Breast epithelium (tissue), 4 donors: Measurements from ENCODE around the gene TECPR1. TPM values are rescaled to one million over a fixed set of nuclear protein-coding genes. Genes with fewer than 3 reads are reported as not detected.

Experiments used
- DNase-seq, 2 donors: peaks; one replicate each; pipeline ENCODE4 v3.0.0-alpha.2; 2019; ENCODE audit warnings: low spot score in 2 of 2
- H3K27ac ChIP-seq, 2 donors: fragments of 200-600 bp; sonication (generic) in 1 of 2; one replicate each; pipeline ENCODE4 v1.5.1; 2016 to 2019; ENCODE audit warnings: mild to moderate bottlenecking in 1 of 2
- H3K27me3 ChIP-seq, 2 donors: fragments of 200-600 bp; sonication (generic) in 1 of 2; one replicate each; pipeline versions ENCODE4 v1.5.1 to v1.6.0; 2017 to 2019; ENCODE audit warnings: control low read depth in 1 of 2, mild to moderate bottlenecking in 1 of 2
- H3K36me3 ChIP-seq: fragments of 200-600 bp; one replicate; pipeline ENCODE4 v1.5.1; 2019
- H3K4me1 ChIP-seq, 2 donors: fragments of 200-600 bp; sonication (generic); one replicate each; pipeline ENCODE4 v1.5.1; 2016 to 2019; ENCODE audit warnings: control low read depth in 1 of 2
- H3K4me3 ChIP-seq, 3 donors: fragments of 200-600 bp; sonication (generic); 1 replicate in 2 of 3; 2 replicates in 1 of 3; pipeline ENCODE4 v1.5.1; 2016 to 2019; ENCODE audit warnings: mild to moderate bottlenecking in 3 of 3, moderate library complexity in 2 of 3
- H3K9me3 ChIP-seq, 2 donors: fragments of 200-600 bp; sonication (generic) in 1 of 2; one replicate each; pipeline ENCODE4 v1.5.1; 2016 to 2019; ENCODE audit warnings: control low read depth in 1 of 2
- POLR2A ChIP-seq: fragments of 450-650 bp; IDR thresholded peaks from one replicate; pipeline ENCODE4 v1.6.1; 2016; ENCODE audit warnings: antibody characterized with exemption, mild to moderate bottlenecking, moderate library complexity
- POLR2AphosphoS5 ChIP-seq, 3 donors: sonication (generic); formaldehyde crosslinking; IDR thresholded peaks; one replicate each; pipeline ENCODE4 v1.6.1; 2017; ENCODE audit warnings: antibody characterized with exemption in 3 of 3
- intact Hi-C: fragments of 100-400 bp; cut with DNase I; formaldehyde crosslinking; loops from one replicate; pipeline ENCODE4 v1.15.1; 2023; ENCODE audit warnings: low total_unique reads
- total RNA-seq, 3 donors: library from RNA; depleted of rRNA; stranded (reverse); fragments of >200 nt; gene quantifications; one replicate each; pipeline ENCODE4 v1.1.0, GENCODE V29; 2016
- TF ChIP-seq, protein P1 (sequence below), 3 donors: fragments of 450-650 bp; IDR thresholded peaks; one replicate each; pipeline ENCODE4 v1.5.1; 2016 to 2017; ENCODE audit warnings: antibody characterized with exemption in 3 of 3, mild to moderate bottlenecking in 3 of 3, moderate library complexity in 3 of 3

The TECPR1 gene
- total RNA-seq, 3 donors from 2014 or later, result 14.7 to 29.7 (median 28.8) TPM

DNA sequence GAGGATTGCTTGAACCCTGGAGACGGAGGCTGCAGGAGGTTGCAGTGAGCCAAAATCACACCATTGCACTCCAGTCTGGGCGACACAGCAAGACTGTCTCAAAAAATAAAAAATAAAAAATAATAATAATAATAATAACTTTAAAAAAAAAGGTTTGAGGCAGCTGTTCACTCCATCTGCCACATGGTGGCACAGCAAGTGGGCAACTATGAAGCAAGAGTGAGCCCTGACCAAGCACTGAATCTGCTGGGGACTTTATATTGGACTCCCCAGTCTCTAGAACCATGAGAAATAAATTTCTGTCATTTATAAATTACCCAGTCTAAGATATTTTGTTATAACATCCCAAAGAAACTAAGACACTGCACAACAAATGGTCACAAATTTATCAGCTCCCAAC, 14.8 kb upstream of the TECPR1 start:
- Histone ChIP-seq H3K9me3 (no peaks in the 10 kb centered on the region), H3K27ac (no peak overlapping the region), H3K4me3 (no peak overlapping the region), H3K36me3 (no peaks in the 10 kb centered on the region), H3K4me1 (no peaks in the 10 kb centered on the region), H3K27me3 (no peaks in the 10 kb centered on the region)
- intact Hi-C loops, result no loop called here
- no peak for DNase-seq
- TF ChIP-seq POLR2A (no peak), POLR2AphosphoS5 (IDR thresholded peaks at IDR 0.05) (no peak)
- TF ChIP-seq, protein P1, sequence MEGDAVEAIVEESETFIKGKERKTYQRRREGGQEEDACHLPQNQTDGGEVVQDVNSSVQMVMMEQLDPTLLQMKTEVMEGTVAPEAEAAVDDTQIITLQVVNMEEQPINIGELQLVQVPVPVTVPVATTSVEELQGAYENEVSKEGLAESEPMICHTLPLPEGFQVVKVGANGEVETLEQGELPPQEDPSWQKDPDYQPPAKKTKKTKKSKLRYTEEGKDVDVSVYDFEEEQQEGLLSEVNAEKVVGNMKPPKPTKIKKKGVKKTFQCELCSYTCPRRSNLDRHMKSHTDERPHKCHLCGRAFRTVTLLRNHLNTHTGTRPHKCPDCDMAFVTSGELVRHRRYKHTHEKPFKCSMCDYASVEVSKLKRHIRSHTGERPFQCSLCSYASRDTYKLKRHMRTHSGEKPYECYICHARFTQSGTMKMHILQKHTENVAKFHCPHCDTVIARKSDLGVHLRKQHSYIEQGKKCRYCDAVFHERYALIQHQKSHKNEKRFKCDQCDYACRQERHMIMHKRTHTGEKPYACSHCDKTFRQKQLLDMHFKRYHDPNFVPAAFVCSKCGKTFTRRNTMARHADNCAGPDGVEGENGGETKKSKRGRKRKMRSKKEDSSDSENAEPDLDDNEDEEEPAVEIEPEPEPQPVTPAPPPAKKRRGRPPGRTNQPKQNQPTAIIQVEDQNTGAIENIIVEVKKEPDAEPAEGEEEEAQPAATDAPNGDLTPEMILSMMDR (IDR thresholded peaks at IDR 0.05), result peak in 1 of 3 donors; percentile 12

DNA sequence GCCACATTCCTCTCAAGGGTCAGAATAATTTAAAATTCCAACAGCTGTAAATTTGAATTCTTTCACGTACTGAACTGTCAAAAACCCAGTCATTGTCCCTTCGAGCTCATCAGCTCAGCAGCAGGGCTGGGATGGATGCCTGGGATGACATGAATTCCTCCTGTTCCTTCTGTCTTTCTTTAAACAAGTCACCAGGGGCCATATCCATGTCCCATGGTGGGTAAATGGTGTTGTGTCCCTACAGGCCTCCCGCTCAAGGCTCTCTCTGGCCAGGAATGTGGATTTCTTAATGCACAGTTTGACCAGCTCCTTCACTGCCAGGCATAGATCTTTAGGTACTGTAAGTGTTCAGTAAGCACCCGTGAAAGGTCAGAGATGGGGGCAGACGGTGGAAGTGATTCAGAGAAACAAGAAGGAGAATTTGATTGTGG, 13.8 kb upstream of the TECPR1 start:
- no peaks in the 10 kb centered on the region for H3K4me1 ChIP-seq

DNA sequence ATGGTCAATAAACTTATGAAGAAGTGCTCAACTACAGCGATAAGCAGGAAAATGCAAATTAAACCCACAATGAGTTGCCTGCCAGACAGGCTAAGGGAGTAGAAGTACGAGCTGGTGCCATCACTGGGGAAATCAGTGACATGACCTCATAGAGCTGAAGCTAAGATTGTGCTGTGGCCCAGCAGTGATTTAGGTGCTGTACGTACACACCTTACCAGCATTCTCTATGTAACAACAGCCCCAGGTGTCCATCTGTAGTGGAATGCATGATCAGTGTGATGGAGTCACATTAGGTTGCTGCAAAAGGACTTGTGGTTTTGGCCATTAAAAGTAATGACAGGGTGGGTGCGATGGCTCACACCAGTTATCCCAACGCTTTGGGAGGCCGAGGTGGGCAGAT, 5.7 kb upstream of the TECPR1 start:
- no peak for TF ChIP-seq POLR2A
- intact Hi-C loops, result no loop called here

More for the DNA sequence above, 13.8 kb upstream of the TECPR1 start:
- TF ChIP-seq, protein P1 (IDR thresholded peaks at IDR 0.05), result no peak
- TF ChIP-seq POLR2A (no peak), POLR2AphosphoS5 (IDR thresholded peaks at IDR 0.05) (no peak)
- no peaks in the 10 kb centered on the region for H3K27me3 ChIP-seq
- no peak for DNase-seq
- H3K27ac ChIP-seq, result no peak overlapping the region
- H3K9me3 ChIP-seq, result no peaks in the 10 kb centered on the region
- no peaks in the 10 kb centered on the region for H3K36me3 ChIP-seq
- intact Hi-C loops, result no loop called here
- H3K4me3 ChIP-seq, result no peak overlapping the region

GRCh38 chr7:98256431-98256830, 4.4 kb upstream of the TECPR1 start:
- intact Hi-C loops, result no loop called here
- Histone ChIP-seq H3K9me3 (no peaks in the 10 kb centered on the region), H3K36me3 (no peaks in the 10 kb centered on the region), H3K27me3 (no peaks in the 10 kb centered on the region), H3K4me3 (no peak overlapping the region), H3K4me1 (peaks cover 0 to 9% of the 10 kb centered on the region in 2 donors), H3K27ac (no peak overlapping the region)
- TF ChIP-seq, protein P1 (IDR thresholded peaks at IDR 0.05), result no peak
- no peak for TF ChIP-seq POLR2AphosphoS5 (IDR thresholded peaks at IDR 0.05)
- TF ChIP-seq POLR2A, result no peak
- no peak for DNase-seq

More for the DNA sequence above, 5.7 kb upstream of the TECPR1 start:
- Histone ChIP-seq H3K27me3 (no peaks in the 10 kb centered on the region), H3K4me3 (no peak overlapping the region), H3K27ac (no peak overlapping the region), H3K4me1 (peaks cover 0 to 8% of the 10 kb centered on the region in 2 donors), H3K36me3 (no peaks in the 10 kb centered on the region), H3K9me3 (no peaks in the 10 kb centered on the region)
- no peak for DNase-seq

DNA sequence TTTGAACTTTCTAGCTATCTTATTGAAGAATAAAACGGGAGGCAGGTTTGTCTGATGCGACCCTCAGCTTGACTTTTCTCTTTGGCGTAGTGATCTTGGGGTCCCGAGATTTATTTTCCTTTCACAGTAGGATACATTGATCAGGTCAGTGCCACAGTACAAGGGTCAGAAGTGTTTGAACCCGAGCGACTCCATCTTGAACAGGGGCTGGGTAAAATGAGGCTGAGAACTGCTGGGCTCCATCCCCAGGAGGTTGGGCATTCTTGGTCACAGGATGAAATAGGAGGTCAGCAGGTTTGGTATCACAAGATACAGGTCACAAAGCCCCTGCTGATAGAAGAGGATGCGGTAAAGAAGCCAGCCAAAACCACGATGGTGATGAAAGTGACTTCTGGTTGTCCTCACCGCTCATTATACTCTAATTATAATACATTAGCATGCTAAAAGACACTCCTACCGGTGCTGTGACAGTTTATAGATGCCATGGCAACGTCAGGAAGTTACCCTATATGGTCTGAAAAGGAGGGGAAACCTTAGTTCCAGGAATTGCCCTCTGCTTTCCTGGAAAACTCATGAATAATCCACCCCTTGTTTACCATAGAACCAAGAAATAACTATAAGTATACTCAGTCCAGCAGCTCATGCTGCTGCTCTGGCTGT, 3.0 kb upstream of the TECPR1 start:
- Histone ChIP-seq H3K27ac (no peak overlapping the region), H3K9me3 (no peaks in the 10 kb centered on the region), H3K4me3 (no peak overlapping the region), H3K27me3 (no peaks in the 10 kb centered on the region), H3K4me1 (peaks cover 0 to 17% of the 10 kb centered on the region in 2 donors), H3K36me3 (no peaks in the 10 kb centered on the region)
- intact Hi-C loops, result no loop called here
- TF ChIP-seq POLR2A (no peak), POLR2AphosphoS5 (IDR thresholded peaks at IDR 0.05) (no peak)
- TF ChIP-seq, protein P1 (IDR thresholded peaks at IDR 0.05), result no peak
- no peak for DNase-seq
